ENCODE measurements around the gene CALD1.

- TF ChIP-seq CTCF (IDR thresholded peaks at IDR 0.05) (no peak), POLR2A (IDR thresholded peaks at IDR 0.05) (no peak)
These were observed 115.5 kb downstream of the CALD1 start for GRCh38 chr7:134894928-134895327.
